GM12878 (cell line): ENCODE results near the gene INHA. TPM values are rescaled to one million over a fixed set of nuclear protein-coding genes. Genes with fewer than 3 reads are reported as not detected.

ENCODE experiments used
- CHD4 ChIP-seq: fragments of 200-600 bp; sonication (generic); IDR thresholded peaks from 2 replicates; pipeline ENCODE4 v1.6.1; 2016; ENCODE audit warnings: mild to moderate bottlenecking
- ESRRA ChIP-seq: IDR thresholded peaks from 2 replicates; pipeline ENCODE4 v1.6.1; 2012; ENCODE audit warnings: mild to moderate bottlenecking, low read length, improper control_type of control experiment
- EZH2 ChIP-seq: IDR thresholded peaks from 2 replicates; pipeline ENCODE4 v1.6.1; 2012; ENCODE audit warnings: low read depth, mild to moderate bottlenecking, control low read depth, inconsistent platforms, low read length, borderline replicate concordance; ENCODE audit not compliant: control insufficient read depth
- GATAD2B ChIP-seq: fragments of 450-650 bp; conservative IDR thresholded peaks from 2 replicates; pipeline ENCODE4 v1.6.1; 2017; ENCODE audit warnings: low read depth, mild to moderate bottlenecking, moderate library complexity
- HDAC2 ChIP-seq: fragments of 200-600 bp; sonication (generic); IDR thresholded peaks from 2 replicates; pipeline ENCODE4 v1.6.1; 2017
- IKZF2 ChIP-seq, 2 experiments: fragments of 450-650 bp; IDR thresholded peaks; 2 replicates each; pipeline ENCODE4 v1.6.1; 2017; ENCODE audit warnings: mild to moderate bottlenecking in 2 of 2, moderate library complexity in 2 of 2
- LARP7 ChIP-seq: fragments of 450-650 bp; IDR thresholded peaks from 2 replicates; pipeline ENCODE4 v1.6.1; 2017; ENCODE audit warnings: mild to moderate bottlenecking
- PKNOX1 ChIP-seq: fragments of 450-650 bp; IDR thresholded peaks from 2 replicates; pipeline ENCODE4 v1.6.1; 2016; ENCODE audit warnings: mild to moderate bottlenecking
- RAD21 ChIP-seq: IDR thresholded peaks from 2 replicates; pipeline ENCODE4 v1.6.1; 2011; ENCODE audit warnings: mild to moderate bottlenecking, low read depth, low read length, moderate library complexity; ENCODE audit not compliant: insufficient read depth
- SMARCA5 ChIP-seq: fragments of 450-650 bp; IDR thresholded peaks from 2 replicates; pipeline ENCODE4 v1.6.1; 2017; ENCODE audit warnings: mild to moderate bottlenecking
- USF1 ChIP-seq: IDR thresholded peaks from 2 replicates; pipeline ENCODE4 v1.6.1; 2011; ENCODE audit warnings: borderline replicate concordance, low read depth, mild to moderate bottlenecking, moderate library complexity, mixed read lengths, low read length; ENCODE audit not compliant: insufficient read depth; ENCODE audit errors: extremely low read length
- YBX1 ChIP-seq: fragments of 450-650 bp; IDR thresholded peaks from 2 replicates; pipeline ENCODE4 v1.6.1; 2016; ENCODE audit warnings: antibody characterized with exemption
- ZBTB4 ChIP-seq: fragments of 450-650 bp; formaldehyde crosslinking; IDR thresholded peaks from 2 replicates; pipeline ENCODE4 v1.4.0; 2022; ENCODE audit warnings: mild to moderate bottlenecking, moderate library complexity
- ZNF207 ChIP-seq: fragments of 450-650 bp; IDR thresholded peaks from 2 replicates; pipeline ENCODE4 v1.6.1; 2014; ENCODE audit warnings: antibody characterized with exemption, mild to moderate bottlenecking, borderline replicate concordance
- polyA plus RNA-seq, 11 experiments: library from polyadenylated mRNA; depleted of rRNA in 4 of 11; unstranded in 6 of 11; stranded (reverse) in 5 of 11; fragments of >200 nt; fragmentation: Nextera tagmentation in 4 of 11; fragmentation: Illumina TruSeq in 1 of 11; extraction: Ambion mirVana in 4 of 11; extraction: Trizol in 1 of 11; gene quantifications; 1 replicate in 1 of 11; 2 replicates in 10 of 11; pipeline versions ENCODE4 v1.2.1 to v1.2.3, GENCODE V29; 2011 to 2016; ENCODE audit warnings: inconsistent platforms in 2 of 11, missing spikeins in 2 of 11, low read depth in 1 of 11
- total RNA-seq, 4 experiments: library from RNA; depleted of rRNA in 3 of 4; stranded (reverse); fragments of >200 nt in 3 of 4; fragmentation: Illumina TruSeq in 1 of 4; extraction: Trizol in 1 of 4; gene quantifications; 2 replicates each; pipeline versions ENCODE4 v1.2.1 to v1.2.3, GENCODE V29; 2013 to 2021
- TF ChIP-seq, protein P1 (sequence below): fragments of 450-650 bp; IDR thresholded peaks from 2 replicates; pipeline ENCODE4 v1.6.1; 2017; ENCODE audit warnings: mild to moderate bottlenecking, moderate library complexity
- TF ChIP-seq, protein P2 (sequence below): fragments of 450-650 bp; conservative IDR thresholded peaks from 2 replicates; pipeline ENCODE4 v1.6.1; 2017; ENCODE audit warnings: mild to moderate bottlenecking, moderate library complexity

INHA gene
- total and polyA plus RNA-seq, 10 of the 15 experiments (the other 5 are each of a cell fraction or from before 2014, with no cell fraction given), result not detected

- TF ChIP-seq, protein P1, sequence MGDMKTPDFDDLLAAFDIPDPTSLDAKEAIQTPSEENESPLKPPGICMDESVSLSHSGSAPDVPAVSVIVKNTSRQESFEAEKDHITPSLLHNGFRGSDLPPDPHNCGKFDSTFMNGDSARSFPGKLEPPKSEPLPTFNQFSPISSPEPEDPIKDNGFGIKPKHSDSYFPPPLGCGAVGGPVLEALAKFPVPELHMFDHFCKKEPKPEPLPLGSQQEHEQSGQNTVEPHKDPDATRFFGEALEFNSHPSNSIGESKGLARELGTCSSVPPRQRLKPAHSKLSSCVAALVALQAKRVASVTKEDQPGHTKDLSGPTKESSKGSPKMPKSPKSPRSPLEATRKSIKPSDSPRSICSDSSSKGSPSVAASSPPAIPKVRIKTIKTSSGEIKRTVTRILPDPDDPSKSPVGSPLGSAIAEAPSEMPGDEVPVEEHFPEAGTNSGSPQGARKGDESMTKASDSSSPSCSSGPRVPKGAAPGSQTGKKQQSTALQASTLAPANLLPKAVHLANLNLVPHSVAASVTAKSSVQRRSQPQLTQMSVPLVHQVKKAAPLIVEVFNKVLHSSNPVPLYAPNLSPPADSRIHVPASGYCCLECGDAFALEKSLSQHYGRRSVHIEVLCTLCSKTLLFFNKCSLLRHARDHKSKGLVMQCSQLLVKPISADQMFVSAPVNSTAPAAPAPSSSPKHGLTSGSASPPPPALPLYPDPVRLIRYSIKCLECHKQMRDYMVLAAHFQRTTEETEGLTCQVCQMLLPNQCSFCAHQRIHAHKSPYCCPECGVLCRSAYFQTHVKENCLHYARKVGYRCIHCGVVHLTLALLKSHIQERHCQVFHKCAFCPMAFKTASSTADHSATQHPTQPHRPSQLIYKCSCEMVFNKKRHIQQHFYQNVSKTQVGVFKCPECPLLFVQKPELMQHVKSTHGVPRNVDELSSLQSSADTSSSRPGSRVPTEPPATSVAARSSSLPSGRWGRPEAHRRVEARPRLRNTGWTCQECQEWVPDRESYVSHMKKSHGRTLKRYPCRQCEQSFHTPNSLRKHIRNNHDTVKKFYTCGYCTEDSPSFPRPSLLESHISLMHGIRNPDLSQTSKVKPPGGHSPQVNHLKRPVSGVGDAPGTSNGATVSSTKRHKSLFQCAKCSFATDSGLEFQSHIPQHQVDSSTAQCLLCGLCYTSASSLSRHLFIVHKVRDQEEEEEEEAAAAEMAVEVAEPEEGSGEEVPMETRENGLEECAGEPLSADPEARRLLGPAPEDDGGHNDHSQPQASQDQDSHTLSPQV, result peak; percentile 52; the same call in 1 of the 2 replicates
- peak; percentile 38; the same call in 1 of the 2 replicates for TF ChIP-seq PKNOX1
- TF ChIP-seq LARP7, result peak; percentile 84
- no peak for TF ChIP-seq CHD4
- TF ChIP-seq RAD21, result peak; percentile 33
- no peak for TF ChIP-seq ZBTB4 (CRISPR knock-in tag)
- no peak for TF ChIP-seq YBX1
- TF ChIP-seq SMARCA5, result peak; percentile 98
- TF ChIP-seq USF1, result no peak
- peak in 1 of 2 experiments; percentile 32; a peak in 1 of 4 replicates for TF ChIP-seq IKZF2 (IDR thresholded peaks at IDR 0.05)
- peak; percentile 91 for TF ChIP-seq GATAD2B
- no peak for TF ChIP-seq HDAC2
- no peak for TF ChIP-seq EZH2
- no peak; the same call in 1 of the 2 replicates for TF ChIP-seq ZNF207
- TF ChIP-seq, protein P2, sequence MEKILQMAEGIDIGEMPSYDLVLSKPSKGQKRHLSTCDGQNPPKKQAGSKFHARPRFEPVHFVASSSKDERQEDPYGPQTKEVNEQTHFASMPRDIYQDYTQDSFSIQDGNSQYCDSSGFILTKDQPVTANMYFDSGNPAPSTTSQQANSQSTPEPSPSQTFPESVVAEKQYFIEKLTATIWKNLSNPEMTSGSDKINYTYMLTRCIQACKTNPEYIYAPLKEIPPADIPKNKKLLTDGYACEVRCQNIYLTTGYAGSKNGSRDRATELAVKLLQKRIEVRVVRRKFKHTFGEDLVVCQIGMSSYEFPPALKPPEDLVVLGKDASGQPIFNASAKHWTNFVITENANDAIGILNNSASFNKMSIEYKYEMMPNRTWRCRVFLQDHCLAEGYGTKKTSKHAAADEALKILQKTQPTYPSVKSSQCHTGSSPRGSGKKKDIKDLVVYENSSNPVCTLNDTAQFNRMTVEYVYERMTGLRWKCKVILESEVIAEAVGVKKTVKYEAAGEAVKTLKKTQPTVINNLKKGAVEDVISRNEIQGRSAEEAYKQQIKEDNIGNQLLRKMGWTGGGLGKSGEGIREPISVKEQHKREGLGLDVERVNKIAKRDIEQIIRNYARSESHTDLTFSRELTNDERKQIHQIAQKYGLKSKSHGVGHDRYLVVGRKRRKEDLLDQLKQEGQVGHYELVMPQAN, result 0 out of 2 replicates have a peak, but pooled peaks have one; percentile 39
- 0 out of 2 replicates have a peak, but pooled peaks have one; percentile 9 for TF ChIP-seq ESRRA
Measured at GRCh38 chr2:219541611-219542180, 30.4 kb upstream of the INHA start (continued).
